SK-N-SH treated with all-trans-retinoic acid at 6 μM for 48 hours (cell line): Measurements from ENCODE around the gene KLF17.

Source experiments
- ATAC-seq: fragments of 200-7000 bp; cut with Tn5 transposase; 3 replicates; pipeline ENCODE4 v1.9.1; 2020; ENCODE audit warnings: mild to moderate bottlenecking, moderate library complexity
- ARNTL ChIP-seq: fragments of 450-650 bp; formaldehyde crosslinking; IDR thresholded peaks from 2 replicates; pipeline ENCODE4 v1.5.0; 2020; ENCODE audit warnings: low read depth, mild to moderate bottlenecking, moderate library complexity, borderline replicate concordance
- BACH2 ChIP-seq: fragments of 250-450 bp; sonication (Bioruptor Pico); IDR thresholded peaks from 2 replicates; pipeline ENCODE4 v1.9.0; 2021; ENCODE audit warnings: mild to moderate bottlenecking, borderline replicate concordance
- CREB5 ChIP-seq: fragments of 250-450 bp; sonication (Bioruptor Pico); IDR thresholded peaks from 2 replicates; pipeline ENCODE4 v1.5.1; 2020; ENCODE audit warnings: low read depth, mild to moderate bottlenecking, moderate library complexity
- CSDC2 ChIP-seq: fragments of 250-450 bp; sonication (Bioruptor Pico); IDR thresholded peaks from 2 replicates; pipeline ENCODE4 v1.5.0; 2020; ENCODE audit warnings: mild to moderate bottlenecking, moderate library complexity
- ESRRG ChIP-seq: fragments of 250-450 bp; sonication (Bioruptor Pico); IDR thresholded peaks from 2 replicates; pipeline ENCODE4 v1.6.1; 2021; ENCODE audit warnings: mild to moderate bottlenecking
- GLIS3 ChIP-seq: fragments of 250-450 bp; sonication (Bioruptor Pico); IDR thresholded peaks from 2 replicates; pipeline ENCODE4 v1.5.0; 2020; ENCODE audit warnings: mild to moderate bottlenecking, moderate library complexity
- ISL1 ChIP-seq: fragments of 250-450 bp; sonication (Bioruptor Pico); IDR thresholded peaks from 2 replicates; pipeline ENCODE4 v2.1.2; 2022; ENCODE audit warnings: mild to moderate bottlenecking, moderate library complexity
- OSR1 ChIP-seq: fragments of 250-450 bp; sonication (Bioruptor Pico); IDR thresholded peaks from 2 replicates; pipeline ENCODE4 v1.8.0; 2022; ENCODE audit warnings: moderate library complexity, mild to moderate bottlenecking, inconsistent platforms
- PATZ1 ChIP-seq: fragments of 250-450 bp; sonication (Bioruptor Pico); IDR thresholded peaks from 2 replicates; pipeline ENCODE4 v1.8.0; 2020; ENCODE audit warnings: mild to moderate bottlenecking, moderate library complexity, borderline replicate concordance
- POU6F1 ChIP-seq: fragments of 250-450 bp; sonication (Bioruptor Pico); IDR thresholded peaks from 2 replicates; pipeline ENCODE4 v1.8.0; 2021; ENCODE audit warnings: low read depth, mild to moderate bottlenecking, moderate library complexity, borderline replicate concordance
- PPARA ChIP-seq: fragments of 250-450 bp; sonication (Bioruptor Pico); IDR thresholded peaks from 2 replicates; pipeline ENCODE4 v1.5.0; 2020; ENCODE audit warnings: mild to moderate bottlenecking, borderline replicate concordance
- SNAI2 ChIP-seq: fragments of 250-450 bp; sonication (Bioruptor Pico); IDR thresholded peaks from 2 replicates; pipeline ENCODE4 v1.5.0; 2020; ENCODE audit warnings: mild to moderate bottlenecking, moderate library complexity
- TCF4 ChIP-seq: fragments of 250-450 bp; sonication (Bioruptor Pico); IDR thresholded peaks from 2 replicates; pipeline ENCODE4 v1.8.0; 2021; ENCODE audit warnings: mild to moderate bottlenecking, moderate library complexity, borderline replicate concordance
- TOX ChIP-seq: fragments of 250-450 bp; sonication (Bioruptor Pico); IDR thresholded peaks from 2 replicates; pipeline ENCODE4 v1.8.0; 2021; ENCODE audit warnings: mild to moderate bottlenecking, moderate library complexity, borderline replicate concordance
- TSHZ2 ChIP-seq: fragments of 250-450 bp; sonication (Bioruptor Pico); IDR thresholded peaks from 2 replicates; pipeline ENCODE4 v1.5.0; 2020; ENCODE audit warnings: mild to moderate bottlenecking, moderate library complexity
- ZC3H10 ChIP-seq: fragments of 250-450 bp; sonication (Bioruptor Pico); IDR thresholded peaks from 2 replicates; pipeline ENCODE4 v1.5.1; 2021; ENCODE audit warnings: mild to moderate bottlenecking, moderate library complexity
- ZFP3 ChIP-seq: fragments of 250-450 bp; sonication (Bioruptor Pico); IDR thresholded peaks from 2 replicates; pipeline ENCODE4 v1.5.0; 2020; ENCODE audit warnings: mild to moderate bottlenecking, moderate library complexity
- ZFP30 ChIP-seq: fragments of 450-650 bp; formaldehyde crosslinking; IDR thresholded peaks from 2 replicates; pipeline ENCODE4 v1.5.0; 2022; ENCODE audit warnings: mild to moderate bottlenecking, moderate library complexity
- ZNF565 ChIP-seq: fragments of 450-650 bp; formaldehyde crosslinking; conservative IDR thresholded peaks from 2 replicates; pipeline ENCODE4 v1.5.0; 2020; ENCODE audit warnings: low read depth, mild to moderate bottlenecking, moderate library complexity
- ZNF70 ChIP-seq: fragments of 450-650 bp; formaldehyde crosslinking; IDR thresholded peaks from 2 replicates; pipeline ENCODE4 v1.5.0; 2020; ENCODE audit warnings: mild to moderate bottlenecking, moderate library complexity
- ZNF8 ChIP-seq: fragments of 450-650 bp; formaldehyde crosslinking; IDR thresholded peaks from 2 replicates; pipeline ENCODE4 v1.5.0; 2020; ENCODE audit warnings: mild to moderate bottlenecking, moderate library complexity

Gene KLF17

GRCh38 chr1:44078104-44078503, 40.5 kb upstream of the KLF17 start:
- ATAC-seq = no peak
- TF ChIP-seq PPARA = no peak

GRCh38 chr1:44079566-44079965, 39.1 kb upstream of the KLF17 start:
- no peak for ATAC-seq
- TF ChIP-seq ARNTL (CRISPR knock-in tag) (no peak), ZNF70 (no peak), CREB5 (CRISPR knock-in tag) (no peak), POU6F1 (CRISPR knock-in tag) (no peak), ZFP3 (no peak), ZFP30 (no peak), TSHZ2 (CRISPR knock-in tag) (no peak), GLIS3 (CRISPR knock-in tag) (no peak), ISL1 (no peak), ZNF8 (CRISPR knock-in tag) (no peak), CSDC2 (CRISPR knock-in tag) (no peak)
- TF ChIP-seq, all 23 proteins: peak for 0

- TF ChIP-seq ZNF70 (no peak), SNAI2 (CRISPR knock-in tag) (no peak), PPARA (no peak), CSDC2 (CRISPR knock-in tag) (no peak), PATZ1 (CRISPR knock-in tag) (no peak), BACH2 (CRISPR knock-in tag) (no peak), ZFP3 (no peak), ZC3H10 (CRISPR knock-in tag) (no peak), POU6F1 (CRISPR knock-in tag) (no peak), ZFP30 (no peak), ISL1 (no peak), OSR1 (CRISPR knock-in tag) (no peak), ESRRG (CRISPR knock-in tag) (no peak), ZNF8 (CRISPR knock-in tag) (no peak), TCF4 (CRISPR knock-in tag) (no peak), ZNF565 (CRISPR knock-in tag) (no peak), TOX (CRISPR knock-in tag) (no peak), GLIS3 (CRISPR knock-in tag) (no peak), CREB5 (CRISPR knock-in tag) (no peak), ARNTL (CRISPR knock-in tag) (no peak)
- TF ChIP-seq, all 23 proteins: peak for 0
- peak; percentile 44; the same call in 1 of the 3 replicates for ATAC-seq
These were observed 33.5 kb upstream of the KLF17 start for GRCh38 chr1:44084998-44085675.
